Effector CD8-positive, alpha-beta T cell (primary cell): Measurements from ENCODE around the gene LAMA1.

ENCODE experiments used
- DNase-seq: peaks from one replicate; lab custom pipeline; 2025; lab: John Stamatoyannopoulos, UW

Gene LAMA1

GRCh38 chr18:7112936-7113335 is 4.7 kb downstream of the LAMA1 start:
- no peak for DNase-seq

GRCh38 chr18:7111134-7111533 is 6.5 kb downstream of the LAMA1 start:
- DNase-seq, result no peak

- DNase-seq, result no peak
Observed at GRCh38 chr18:7105943-7106342, 11.7 kb downstream of the LAMA1 start.

- no peak for DNase-seq
Observed at GRCh38 chr18:7105268-7105667, 12.3 kb downstream of the LAMA1 start.

- DNase-seq, result no peak
Observed at GRCh38 chr18:7104649-7105048, 12.9 kb downstream of the LAMA1 start.

GRCh38 chr18:7102131-7102530 is 15.5 kb downstream of the LAMA1 start:
- DNase-seq, result no peak

- no peak for DNase-seq
Observed at GRCh38 chr18:7096838-7097237, 20.8 kb downstream of the LAMA1 start.

GRCh38 chr18:7094427-7094826 is 23.2 kb downstream of the LAMA1 start:
- no peak for DNase-seq

- no peak for DNase-seq
Observed at GRCh38 chr18:7090771-7091170, 26.8 kb downstream of the LAMA1 start.

GRCh38 chr18:7089369-7089768 is 28.2 kb downstream of the LAMA1 start:
- no peak for DNase-seq

- DNase-seq, result no peak
Observed at GRCh38 chr18:7084080-7085065, 33.2 kb downstream of the LAMA1 start.

- no peak for DNase-seq
Observed at GRCh38 chr18:7082671-7083070, 34.9 kb downstream of the LAMA1 start.

- no peak for DNase-seq
Observed at GRCh38 chr18:7079231-7079630, 38.4 kb downstream of the LAMA1 start.

- DNase-seq, result no peak
Observed at GRCh38 chr18:7072593-7072992, 45.0 kb downstream of the LAMA1 start.

- no peak for DNase-seq
Observed at GRCh38 chr18:7071600-7071999, 46.0 kb downstream of the LAMA1 start.

- no peak for DNase-seq
Observed at GRCh38 chr18:7070466-7070865, 47.1 kb downstream of the LAMA1 start.

- DNase-seq, result no peak
Observed at GRCh38 chr18:7068871-7069590, 48.6 kb downstream of the LAMA1 start.

GRCh38 chr18:7066965-7067555 is 50.5 kb downstream of the LAMA1 start:
- DNase-seq, result no peak

GRCh38 chr18:7065736-7066135 is 51.9 kb downstream of the LAMA1 start:
- no peak for DNase-seq

GRCh38 chr18:7064346-7064745 is 53.3 kb downstream of the LAMA1 start:
- no peak for DNase-seq

GRCh38 chr18:7062811-7063210 is 54.8 kb downstream of the LAMA1 start:
- no peak for DNase-seq

GRCh38 chr18:7062236-7062635 is 55.4 kb downstream of the LAMA1 start:
- no peak for DNase-seq

- DNase-seq, result no peak
Observed at GRCh38 chr18:7059276-7059675, 58.3 kb downstream of the LAMA1 start.
